NOMO-1 (cell line): ENCODE data around the gene RIBC1.
"Not testable (repeated sequence)": the region's sequence is repeated elsewhere in the genome, so short reads cannot be mapped to it uniquely, and the experiment has no call there.

ENCODE experiments used
- DNase-seq, 2 experiments: peaks; one replicate each; lab custom pipeline; 2025; ENCODE audit not compliant: unreplicated experiment in 2 of 2; lab: John Stamatoyannopoulos, UW

Gene RIBC1

GRCh38 chrX:53422861-53423306 is at the start of gene RIBC1:
Gene RIBC1 (plus strand): TSS chrX:53422873. CDS start chrX:53426277, 3,404 bp downstream.
- no peak for DNase-seq

GRCh38 chrX:53373307-53373706 is 49.4 kb upstream of the RIBC1 start:
- no peak for DNase-seq

- DNase-seq = peak; percentile 46 to 95
These were observed 48.4 kb upstream of the RIBC1 start for GRCh38 chrX:53374222-53374820.

GRCh38 chrX:53374923-53375322 is 47.8 kb upstream of the RIBC1 start:
- no peak for DNase-seq

GRCh38 chrX:53376888-53377287 is 45.8 kb upstream of the RIBC1 start:
- no peak for DNase-seq

GRCh38 chrX:53377464-53377863 is 45.2 kb upstream of the RIBC1 start:
- no peak for DNase-seq

- no peak for DNase-seq
These were observed 43.5 kb upstream of the RIBC1 start for GRCh38 chrX:53379008-53379710.

- DNase-seq = no peak
These were observed 42.9 kb upstream of the RIBC1 start for GRCh38 chrX:53379747-53380146.

GRCh38 chrX:53383376-53384076 is 39.1 kb upstream of the RIBC1 start:
- no peak for DNase-seq

GRCh38 chrX:53395605-53396298 is 26.9 kb upstream of the RIBC1 start:
- no peak for DNase-seq

- no peak for DNase-seq
These were observed 24.5 kb upstream of the RIBC1 start for GRCh38 chrX:53398216-53398615.

GRCh38 chrX:53403535-53403934 is 19.1 kb upstream of the RIBC1 start:
- no peak for DNase-seq

GRCh38 chrX:53412446-53412845 is 10.2 kb upstream of the RIBC1 start:
- peak; percentile 38 to 46 for DNase-seq

GRCh38 chrX:53420351-53420750 is 2.3 kb upstream of the RIBC1 start:
- not testable (repeated sequence) for DNase-seq

- no peak for DNase-seq
These were observed 1.5 kb upstream of the RIBC1 start for GRCh38 chrX:53421125-53421524.

- no peak for DNase-seq
These were observed 944 bp upstream of the RIBC1 start for GRCh38 chrX:53421772-53422085.

- DNase-seq = peak; percentile 85 to 89
These were observed 400 bp upstream of the RIBC1 start, which contains the start of gene SMC1A for GRCh38 chrX:53422086-53422860. Gene SMC1A (minus strand): TSS chrX:53422654. CDS start chrX:53422600, 54 bp downstream.

GRCh38 chrX:53429755-53430154 is 7.1 kb downstream of the RIBC1 start:
- no peak for DNase-seq

GRCh38 chrX:53430231-53430630 is 7.6 kb downstream of the RIBC1 start:
- no peak for DNase-seq
